Measurements from ENCODE around the gene DPM3. TPM values are rescaled to one million over a fixed set of nuclear protein-coding genes. Genes with fewer than 3 reads are reported as not detected.

The DPM3 gene
- total RNA-seq, 1 donor from 2014 or later, result 61.3 TPM

GRCh38 chr1:155105604-155106011 lies 34.7 kb downstream of the DPM3 start:
- no peaks in the 10 kb centered on the region for H3K4me1 Mint-ChIP-seq (ENCODE audit: unreplicated experiment)
- no peak for DNase-seq (ENCODE audit: extremely low spot score, unreplicated experiment)
- no peak for TF ChIP-seq CTCF (IDR thresholded peaks at IDR 0.05)
- H3K27me3 Mint-ChIP-seq (ENCODE audit: unreplicated experiment), result peaks cover 20% of the 10 kb centered on the region
- H3K9me3 Mint-ChIP-seq (ENCODE audit: unreplicated experiment), result no peaks in the 10 kb centered on the region
- H3K27ac Mint-ChIP-seq (ENCODE audit: unreplicated experiment), result no peak overlapping the region
- no peak overlapping the region for H3K4me3 Mint-ChIP-seq (ENCODE audit: unreplicated experiment)
- no peaks in the 10 kb centered on the region for H3K36me3 Mint-ChIP-seq (ENCODE audit: unreplicated experiment)

- Mint-ChIP-seq H3K4me3 (ENCODE audit: unreplicated experiment) (no peak overlapping the region), H3K27ac (ENCODE audit: unreplicated experiment) (no peak overlapping the region), H3K27me3 (ENCODE audit: unreplicated experiment) (peaks cover 20% of the 10 kb centered on the region), H3K9me3 (ENCODE audit: unreplicated experiment) (no peaks in the 10 kb centered on the region), H3K4me1 (ENCODE audit: unreplicated experiment) (no peaks in the 10 kb centered on the region), H3K36me3 (ENCODE audit: unreplicated experiment) (no peaks in the 10 kb centered on the region)
- DNase-seq (ENCODE audit: extremely low spot score, unreplicated experiment), result no peak
- TF ChIP-seq CTCF (IDR thresholded peaks at IDR 0.05), result no peak
Measured at GRCh38 chr1:155104605-155105534, 35.5 kb downstream of the DPM3 start.

- Mint-ChIP-seq H3K4me1 (ENCODE audit: unreplicated experiment) (no peaks in the 10 kb centered on the region), H3K36me3 (ENCODE audit: unreplicated experiment) (no peaks in the 10 kb centered on the region), H3K9me3 (ENCODE audit: unreplicated experiment) (no peaks in the 10 kb centered on the region), H3K27me3 (ENCODE audit: unreplicated experiment) (peaks cover 15% of the 10 kb centered on the region), H3K4me3 (ENCODE audit: unreplicated experiment) (no peak overlapping the region), H3K27ac (ENCODE audit: unreplicated experiment) (no peak overlapping the region)
- TF ChIP-seq CTCF (IDR thresholded peaks at IDR 0.05), result no peak
- DNase-seq (ENCODE audit: extremely low spot score, unreplicated experiment), result no peak
Measured at GRCh38 chr1:155103325-155103724, 37.0 kb downstream of the DPM3 start.

GRCh38 chr1:155099331-155099730 lies 41.0 kb downstream of the DPM3 start:
- Mint-ChIP-seq H3K9me3 (ENCODE audit: unreplicated experiment) (no peaks in the 10 kb centered on the region), H3K27me3 (ENCODE audit: unreplicated experiment) (peaks cover 8% of the 10 kb centered on the region), H3K4me3 (ENCODE audit: unreplicated experiment) (no peak overlapping the region), H3K27ac (ENCODE audit: unreplicated experiment) (no peak overlapping the region), H3K4me1 (ENCODE audit: unreplicated experiment) (peaks cover 6% of the 10 kb centered on the region), H3K36me3 (ENCODE audit: unreplicated experiment) (no peaks in the 10 kb centered on the region)
- no peak for TF ChIP-seq CTCF (IDR thresholded peaks at IDR 0.05)
- DNase-seq (ENCODE audit: extremely low spot score, unreplicated experiment), result no peak

GRCh38 chr1:155094622-155094948 lies 45.7 kb downstream of the DPM3 start:
- no peak for TF ChIP-seq CTCF (IDR thresholded peaks at IDR 0.05)
- Mint-ChIP-seq H3K9me3 (ENCODE audit: unreplicated experiment) (no peaks in the 10 kb centered on the region), H3K4me3 (ENCODE audit: unreplicated experiment) (no peak overlapping the region), H3K27me3 (ENCODE audit: unreplicated experiment) (peaks cover 8% of the 10 kb centered on the region), H3K4me1 (ENCODE audit: unreplicated experiment) (peaks cover 22% of the 10 kb centered on the region), H3K27ac (ENCODE audit: unreplicated experiment) (no peak overlapping the region), H3K36me3 (ENCODE audit: unreplicated experiment) (no peaks in the 10 kb centered on the region)
- DNase-seq (ENCODE audit: extremely low spot score, unreplicated experiment), result no peak

Measured in osteocyte (in vitro differentiated cells).